Measurements from ENCODE around the gene PHF13. TPM values are rescaled to one million over a fixed set of nuclear protein-coding genes. Genes with fewer than 3 reads are reported as not detected.

PHF13 gene
- total and polyA plus RNA-seq, 4 donors, result 1.4 to 8.7 (median 3.8) TPM

GRCh38 chr1:6581561-6582305, 31.8 kb upstream of the PHF13 start:
- Histone ChIP-seq H3K27ac (ENCODE audit: low read depth in 1 of 2, low read length in 2 of 2) (peak overlapping the region; percentile 51 to 59), H3K27me3 (ENCODE audit: control insufficient read depth in 4 of 4, insufficient read depth in 4 of 4, low read length in 3 of 4) (no peaks in the 10 kb centered on the region), H3K36me3 (ENCODE audit: control insufficient read depth in 4 of 4, insufficient read depth in 3 of 4, low read depth in 1 of 4, low read length in 3 of 4) (no peaks in the 10 kb centered on the region), H3K9me3 (ENCODE audit: control insufficient read depth in 4 of 4, low read length in 3 of 4) (no peaks in the 10 kb centered on the region), H3K9ac (ENCODE audit: low read depth in 1 of 2, low read length in 2 of 2) (no peak overlapping the region), H3K4me1 (ENCODE audit: control insufficient read depth in 4 of 4, insufficient read depth in 4 of 4, low read length in 3 of 4) (peaks cover 18 to 56% (median 41%) of the 10 kb centered on the region in 4 donors), H3K4me3 (ENCODE audit: low read depth in 1 of 3, low read length in 3 of 3) (no peak overlapping the region)
- TF ChIP-seq FOXA1 (IDR thresholded peaks at IDR 0.05) (no peak), HNF4G (IDR thresholded peaks at IDR 0.05) (no peak), HNF4A (conservative IDR thresholded peaks at IDR 0.05) (no peak), TAF1 (conservative IDR thresholded peaks at IDR 0.05) (no peak), RXRA (IDR thresholded peaks at IDR 0.05) (no peak), EGR1 (IDR thresholded peaks at IDR 0.05; ENCODE audit: low read depth in 2 of 2) (no peak), JUND (IDR thresholded peaks at IDR 0.05) (no peak), REST (IDR thresholded peaks at IDR 0.05) (no peak), GABPA (IDR thresholded peaks at IDR 0.05 in 1 of 2, conservative IDR thresholded peaks at IDR 0.05 in 1 of 2) (no peak)
- TF ChIP-seq, protein P1, sequence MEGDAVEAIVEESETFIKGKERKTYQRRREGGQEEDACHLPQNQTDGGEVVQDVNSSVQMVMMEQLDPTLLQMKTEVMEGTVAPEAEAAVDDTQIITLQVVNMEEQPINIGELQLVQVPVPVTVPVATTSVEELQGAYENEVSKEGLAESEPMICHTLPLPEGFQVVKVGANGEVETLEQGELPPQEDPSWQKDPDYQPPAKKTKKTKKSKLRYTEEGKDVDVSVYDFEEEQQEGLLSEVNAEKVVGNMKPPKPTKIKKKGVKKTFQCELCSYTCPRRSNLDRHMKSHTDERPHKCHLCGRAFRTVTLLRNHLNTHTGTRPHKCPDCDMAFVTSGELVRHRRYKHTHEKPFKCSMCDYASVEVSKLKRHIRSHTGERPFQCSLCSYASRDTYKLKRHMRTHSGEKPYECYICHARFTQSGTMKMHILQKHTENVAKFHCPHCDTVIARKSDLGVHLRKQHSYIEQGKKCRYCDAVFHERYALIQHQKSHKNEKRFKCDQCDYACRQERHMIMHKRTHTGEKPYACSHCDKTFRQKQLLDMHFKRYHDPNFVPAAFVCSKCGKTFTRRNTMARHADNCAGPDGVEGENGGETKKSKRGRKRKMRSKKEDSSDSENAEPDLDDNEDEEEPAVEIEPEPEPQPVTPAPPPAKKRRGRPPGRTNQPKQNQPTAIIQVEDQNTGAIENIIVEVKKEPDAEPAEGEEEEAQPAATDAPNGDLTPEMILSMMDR (IDR thresholded peaks at IDR 0.05; ENCODE audit: low read depth, low read length, missing input control), result no peak
- no peak for DNase-seq (ENCODE audit: low spot score)
- WGBS, result 34% methylated on average over 10 of the region's 10 CpGs

- peaks cover 18 to 63% (median 45%) of the 10 kb centered on the region in 4 donors for H3K4me1 ChIP-seq (ENCODE audit: control insufficient read depth in 4 of 4, insufficient read depth in 4 of 4, low read length in 3 of 4)
- 29% methylated on average over 1 of the region's 1 CpG for WGBS
- peaks cover 0 to 4% (median 0%) of the 10 kb centered on the region in 4 donors for H3K36me3 ChIP-seq (ENCODE audit: control insufficient read depth in 4 of 4, insufficient read depth in 3 of 4, low read depth in 1 of 4, low read length in 3 of 4)
- DNase-seq (ENCODE audit: low spot score), result peak; percentile 54
- no peaks in the 10 kb centered on the region for H3K27me3 ChIP-seq (ENCODE audit: control insufficient read depth in 4 of 4, insufficient read depth in 4 of 4, low read length in 3 of 4)
- H3K9me3 ChIP-seq (ENCODE audit: control insufficient read depth in 4 of 4, low read length in 3 of 4), result no peaks in the 10 kb centered on the region
- H3K27ac ChIP-seq (ENCODE audit: low read depth in 1 of 2, low read length in 2 of 2), result peak overlapping the region; percentile 51 to 59
- H3K9ac ChIP-seq (ENCODE audit: low read depth in 1 of 2, low read length in 2 of 2), result no peak overlapping the region
- H3K4me3 ChIP-seq (ENCODE audit: low read depth in 1 of 3, low read length in 3 of 3), result no peak overlapping the region
- TF ChIP-seq REST (IDR thresholded peaks at IDR 0.05) (peak; percentile 72), GABPA (IDR thresholded peaks at IDR 0.05 in 1 of 2, conservative IDR thresholded peaks at IDR 0.05 in 1 of 2) (no peak), EGR1 (IDR thresholded peaks at IDR 0.05; ENCODE audit: low read depth in 2 of 2) (no peak), JUND (IDR thresholded peaks at IDR 0.05) (peak in 1 of 2 donors; percentile 35), HNF4G (IDR thresholded peaks at IDR 0.05) (peak; percentile 90), HNF4A (conservative IDR thresholded peaks at IDR 0.05) (peak; percentile 95 to 97), TAF1 (conservative IDR thresholded peaks at IDR 0.05) (no peak), SP1 (IDR thresholded peaks at IDR 0.05) (peak; percentile 74), FOXA2 (IDR thresholded peaks at IDR 0.05) (peak; percentile 82), FOXA1 (IDR thresholded peaks at IDR 0.05) (peak; percentile 36), YY1 (IDR thresholded peaks at IDR 0.05) (peak; percentile 25), RAD21 (IDR thresholded peaks at IDR 0.05) (no peak)
- TF ChIP-seq, protein P2, sequence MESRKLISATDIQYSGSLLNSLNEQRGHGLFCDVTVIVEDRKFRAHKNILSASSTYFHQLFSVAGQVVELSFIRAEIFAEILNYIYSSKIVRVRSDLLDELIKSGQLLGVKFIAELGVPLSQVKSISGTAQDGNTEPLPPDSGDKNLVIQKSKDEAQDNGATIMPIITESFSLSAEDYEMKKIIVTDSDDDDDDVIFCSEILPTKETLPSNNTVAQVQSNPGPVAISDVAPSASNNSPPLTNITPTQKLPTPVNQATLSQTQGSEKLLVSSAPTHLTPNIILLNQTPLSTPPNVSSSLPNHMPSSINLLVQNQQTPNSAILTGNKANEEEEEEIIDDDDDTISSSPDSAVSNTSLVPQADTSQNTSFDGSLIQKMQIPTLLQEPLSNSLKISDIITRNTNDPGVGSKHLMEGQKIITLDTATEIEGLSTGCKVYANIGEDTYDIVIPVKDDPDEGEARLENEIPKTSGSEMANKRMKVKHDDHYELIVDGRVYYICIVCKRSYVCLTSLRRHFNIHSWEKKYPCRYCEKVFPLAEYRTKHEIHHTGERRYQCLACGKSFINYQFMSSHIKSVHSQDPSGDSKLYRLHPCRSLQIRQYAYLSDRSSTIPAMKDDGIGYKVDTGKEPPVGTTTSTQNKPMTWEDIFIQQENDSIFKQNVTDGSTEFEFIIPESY (IDR thresholded peaks at IDR 0.05), result no peak
- TF ChIP-seq, protein P1 (IDR thresholded peaks at IDR 0.05; ENCODE audit: low read depth, low read length, missing input control), result no peak
- TF ChIP-seq, protein P3, sequence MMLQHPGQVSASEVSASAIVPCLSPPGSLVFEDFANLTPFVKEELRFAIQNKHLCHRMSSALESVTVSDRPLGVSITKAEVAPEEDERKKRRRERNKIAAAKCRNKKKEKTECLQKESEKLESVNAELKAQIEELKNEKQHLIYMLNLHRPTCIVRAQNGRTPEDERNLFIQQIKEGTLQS (IDR thresholded peaks at IDR 0.05), result no peak
These were observed 31.2 kb upstream of the PHF13 start for GRCh38 chr1:6582370-6582769.

All from liver (tissue), 9 donors.